ENCODE measurements around the gene AGAP3. TPM values are rescaled to one million over a fixed set of nuclear protein-coding genes. Genes with fewer than 3 reads are reported as not detected.

Gene AGAP3
- total RNA-seq = 10 to 100 TPM; 34.2 to 89.7 (median 40.9) TPM
- polyA plus RNA-seq = 10 to 100 TPM; 27.7 to 42.3 (median 33.6) TPM

DNA sequence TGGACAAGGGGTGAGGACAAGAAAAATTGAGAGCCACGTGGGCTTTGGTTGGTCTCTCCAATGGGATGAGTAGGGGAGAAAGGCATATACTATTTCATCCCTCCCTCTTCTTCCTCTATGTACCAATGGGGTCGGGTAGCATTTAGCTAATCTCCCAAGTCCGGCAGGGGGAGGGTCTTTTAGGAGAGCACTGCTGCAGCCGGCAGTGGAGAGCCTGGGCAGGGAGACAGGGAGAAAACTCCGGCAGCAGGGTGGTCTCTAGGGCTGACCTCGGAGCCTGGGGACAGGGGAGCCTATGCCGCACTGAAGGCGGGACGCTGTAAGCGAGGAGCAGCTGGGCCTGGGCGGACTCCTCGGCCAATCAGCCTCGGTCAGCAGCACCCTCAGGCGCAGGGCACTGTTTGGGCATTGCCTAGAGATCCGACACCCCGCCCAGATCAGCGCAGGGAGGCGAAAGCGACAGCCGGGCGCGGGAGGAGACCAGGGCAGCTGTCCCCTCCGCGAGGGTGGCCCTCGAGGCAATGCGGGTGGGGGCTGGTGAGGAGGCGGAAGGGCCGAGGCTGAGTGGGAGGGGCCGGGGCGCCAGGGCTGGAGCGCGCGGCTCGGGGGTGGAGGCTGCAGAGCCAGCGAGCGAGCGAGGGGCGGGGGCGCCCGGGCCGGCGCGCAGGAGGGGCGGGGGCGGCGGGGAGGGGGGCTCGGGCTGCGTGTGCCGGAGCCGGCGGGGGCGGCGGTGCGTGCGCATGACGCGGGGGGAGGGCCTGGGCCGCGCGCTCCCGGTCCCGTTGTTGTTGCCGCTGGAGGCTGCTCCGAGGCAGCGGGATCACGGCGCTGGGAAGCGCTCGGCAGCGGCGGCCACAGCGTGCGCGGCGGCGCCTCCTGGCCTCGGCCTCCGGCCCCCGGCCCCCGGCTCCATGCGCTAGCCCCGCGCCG is at the start of gene AGAP3:
Gene AGAP3 (plus strand): TSS at position 785 of the 930 bp plus-strand sequence. CDS start 267 bp downstream, outside the sequence.
- peak; percentile 94 for DNase-seq
- Histone ChIP-seq H3K27ac (peak within 1 kb of the TSS; percentile 86 to 96 (median 88)), H3K9me3 (no peaks in the 10 kb centered on the region), H3K4me3 (peak within 1 kb of the TSS; percentile 59 to 89 (median 74)), H3K27me3 (no peaks in the 10 kb centered on the region), H3K4me1 (peaks cover 0 to 72% (median 67%) of the 10 kb centered on the region in 4 donors), H3K36me3 (no peaks in the 10 kb centered on the region)
- 1% methylated on average over 84 of the region's 84 CpGs for WGBS, 2 donors
- TF ChIP-seq POLR2A (IDR thresholded peaks at IDR 0.05) (peak in 1 of 2 donors; percentile 69), CTCF (IDR thresholded peaks at IDR 0.05) (no peak), EP300 (IDR thresholded peaks at IDR 0.05) (no peak), POLR2AphosphoS5 (IDR thresholded peaks at IDR 0.05) (peak; percentile 90 to 93 (median 92))
- intact Hi-C loops (cut with DNase I) = loop anchor here (1.0 to 5.0 kb wide), 2 partner anchors 27 to 109 kb away; partner anchors contain the start of genes KCNH2 and SLC4A2

DNA sequence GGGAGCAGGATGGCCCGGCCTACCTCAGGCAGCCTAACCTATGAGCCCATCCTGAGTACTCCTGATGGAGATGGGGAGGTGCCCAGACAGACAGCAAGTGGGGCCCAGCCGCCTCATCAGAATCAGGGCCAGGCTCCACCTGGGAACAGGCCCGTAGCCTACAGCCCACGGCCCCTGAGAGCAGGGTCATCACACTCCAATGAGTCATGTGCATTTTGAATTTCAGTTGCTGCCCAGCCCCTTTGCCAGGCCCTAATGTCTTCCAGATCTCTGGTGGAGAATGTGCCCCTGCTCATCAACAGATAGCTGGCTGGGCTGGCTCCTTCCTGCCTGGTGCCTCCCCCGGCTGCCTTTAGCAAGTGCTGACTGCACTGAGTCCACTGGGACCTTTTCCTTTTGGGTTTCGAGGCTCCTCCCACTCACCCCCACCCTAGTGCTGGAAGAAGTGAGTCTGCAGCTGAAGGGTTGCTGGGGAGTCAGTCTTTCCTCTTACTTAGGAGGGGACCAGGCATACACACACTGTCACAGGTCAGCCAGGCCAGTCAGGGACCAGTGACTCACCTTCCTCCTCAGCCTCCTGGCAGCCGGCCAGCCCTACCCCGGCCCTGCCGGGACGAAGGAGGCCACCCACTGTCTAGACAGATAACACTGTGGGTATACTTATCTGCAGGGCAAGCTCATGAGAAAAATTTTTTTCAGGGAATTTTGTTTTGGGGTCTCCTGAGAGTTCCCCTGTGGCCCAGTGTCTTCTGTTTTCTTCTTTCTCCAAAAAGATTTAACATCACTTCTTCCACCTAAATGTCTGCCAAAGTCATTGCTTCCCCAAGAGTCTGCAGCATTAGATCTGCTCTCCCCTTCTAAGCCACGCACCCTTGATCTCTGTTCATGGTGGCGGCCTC is 47.1 kb upstream of the AGAP3 start:
- intact Hi-C loops (cut with DNase I) = no loop called here
- WGBS, 2 donors = 48 to 57% methylated on average over 12 of the region's 12 CpGs
- no peaks in the 10 kb centered on the region for H3K9me3 ChIP-seq
- H3K27me3 ChIP-seq = no peaks in the 10 kb centered on the region
- no peak for TF ChIP-seq CTCF (IDR thresholded peaks at IDR 0.05)
- peak in 1 of 4 donors; percentile 53 for TF ChIP-seq POLR2AphosphoS5 (IDR thresholded peaks at IDR 0.05)
- no peak for TF ChIP-seq POLR2A (IDR thresholded peaks at IDR 0.05)
- TF ChIP-seq EP300 (IDR thresholded peaks at IDR 0.05) = no peak
- peak; percentile 87 for DNase-seq
- H3K27ac ChIP-seq = peak overlapping the region in 3 of 4 donors; percentile 7 to 60 (median 46)
- no peak overlapping the region for H3K4me3 ChIP-seq
- peaks cover 0 to 17% (median 8%) of the 10 kb centered on the region in 4 donors for H3K4me1 ChIP-seq
- peaks cover 0 to 72% (median 29%) of the 10 kb centered on the region in 4 donors for H3K36me3 ChIP-seq

DNA sequence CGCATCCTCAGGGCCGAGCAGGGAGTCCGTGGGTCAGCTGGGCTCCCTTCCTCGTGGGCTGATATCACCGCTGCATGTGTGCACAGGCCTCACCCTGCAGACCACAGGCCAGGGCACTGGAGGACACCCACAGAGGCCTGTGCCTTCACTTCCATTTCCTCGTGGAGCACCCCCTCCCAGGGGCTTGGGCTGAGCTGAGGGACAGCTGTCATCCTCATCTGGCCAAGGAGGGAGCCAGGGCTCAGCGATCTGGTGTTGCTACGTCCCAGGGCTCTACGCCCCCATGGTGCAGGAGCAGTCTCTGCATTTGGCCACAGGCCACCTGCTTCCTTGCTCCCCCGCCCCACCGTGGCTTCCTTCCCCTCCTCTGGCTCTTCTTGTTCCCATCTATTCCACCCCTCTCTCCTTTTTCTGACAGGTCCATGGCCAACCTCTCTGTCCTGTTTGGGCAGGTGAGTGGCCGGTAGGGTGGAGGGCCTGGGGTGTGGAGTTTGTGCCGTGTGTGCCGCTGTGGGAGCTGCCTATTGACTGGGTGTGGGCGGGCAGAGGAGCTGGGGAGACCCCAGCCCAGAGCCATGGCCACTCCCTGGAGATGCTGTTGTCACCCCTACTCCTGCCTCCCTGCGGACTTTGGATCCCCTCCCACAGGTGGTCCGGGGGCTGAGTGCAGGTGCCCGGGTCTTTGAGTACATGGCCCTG is 46.3 kb upstream of the AGAP3 start:
- 74 to 82% methylated on average over 18 of the region's 18 CpGs for WGBS, 2 donors
- Histone ChIP-seq H3K27ac (no peak overlapping the region), H3K36me3 (peaks cover 0 to 72% (median 29%) of the 10 kb centered on the region in 4 donors), H3K4me1 (peaks cover 0 to 17% (median 8%) of the 10 kb centered on the region in 4 donors), H3K27me3 (no peaks in the 10 kb centered on the region), H3K9me3 (no peaks in the 10 kb centered on the region), H3K4me3 (no peak overlapping the region)
- TF ChIP-seq CTCF (IDR thresholded peaks at IDR 0.05) (no peak), POLR2A (IDR thresholded peaks at IDR 0.05) (no peak), EP300 (IDR thresholded peaks at IDR 0.05) (no peak), POLR2AphosphoS5 (IDR thresholded peaks at IDR 0.05) (no peak)
- no peak for DNase-seq
- intact Hi-C loops (cut with DNase I) = no loop called here
